ENCODE data around the gene CEACAM3.
"Not testable (repeated sequence)": the region's sequence is repeated elsewhere in the genome, so short reads cannot be mapped to it uniquely, and the experiment has no call there.

Gene CEACAM3

GRCh38 chr19:41796362-41796761 is at the start of gene CEACAM3:
Gene CEACAM3, plus strand, starts transcription at chr19:41796587. Its CDS starts 91 bp downstream, at chr19:41796678.
- no peak for DNase-seq

GRCh38 chr19:41746593-41747227 is 49.7 kb upstream of the CEACAM3 start:
- peak; percentile 64 to 67 for DNase-seq

DNA sequence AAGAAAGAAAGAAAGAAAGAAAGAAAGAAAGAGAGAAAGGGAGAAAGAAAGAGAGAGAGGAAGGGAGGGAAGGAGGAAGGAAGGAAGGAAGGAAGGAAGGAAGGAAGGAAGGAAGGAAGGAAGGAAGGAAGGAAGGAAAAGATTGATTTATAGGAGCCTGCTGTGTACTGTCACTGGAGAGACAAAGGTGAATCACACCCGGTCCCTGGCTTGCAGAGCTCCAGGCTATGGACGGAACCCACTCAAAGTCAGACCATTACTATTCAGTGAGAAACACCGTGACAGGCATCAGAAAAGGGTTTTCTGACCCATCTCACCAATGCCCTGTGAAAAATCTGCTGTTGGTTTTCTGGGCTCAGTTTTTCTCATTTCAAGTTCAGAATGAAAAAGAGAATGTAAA is 48.4 kb upstream of the CEACAM3 start:
- DNase-seq: no peak

GRCh38 chr19:41750248-41751134 is 45.9 kb upstream of the CEACAM3 start:
- DNase-seq: not testable (repeated sequence)

- peak; percentile 82 to 86 for DNase-seq
These were observed 43.2 kb upstream of the CEACAM3 start for GRCh38 chr19:41753159-41753558.

DNA sequence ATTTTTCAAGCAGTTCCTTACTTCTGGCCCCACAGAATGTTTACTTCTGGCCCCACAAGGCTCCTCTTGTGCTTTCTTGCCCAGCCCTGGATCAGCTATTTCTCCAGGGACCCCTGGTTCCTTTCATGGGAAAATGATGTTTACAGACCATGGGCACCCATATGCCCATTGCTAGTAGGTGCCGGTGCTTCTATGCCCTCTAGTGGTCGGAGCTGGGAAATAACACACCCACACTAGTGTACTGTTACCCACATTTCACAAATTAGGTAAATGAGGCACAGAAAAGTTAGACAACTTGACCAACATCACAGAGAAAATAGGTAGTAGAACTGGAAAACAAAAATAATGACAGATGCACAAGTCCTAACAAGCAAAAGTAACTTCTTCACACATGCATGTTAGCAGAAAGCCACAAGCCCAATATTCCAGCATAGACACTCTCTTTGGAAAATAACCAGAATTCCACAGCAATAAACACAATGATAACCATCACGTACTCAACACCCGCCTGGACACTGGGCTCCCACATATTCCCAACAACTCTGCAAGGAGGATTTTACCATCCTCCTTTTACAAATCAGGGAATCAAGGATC is 42.4 kb upstream of the CEACAM3 start:
- DNase-seq: peak; percentile 80 to 81

DNA sequence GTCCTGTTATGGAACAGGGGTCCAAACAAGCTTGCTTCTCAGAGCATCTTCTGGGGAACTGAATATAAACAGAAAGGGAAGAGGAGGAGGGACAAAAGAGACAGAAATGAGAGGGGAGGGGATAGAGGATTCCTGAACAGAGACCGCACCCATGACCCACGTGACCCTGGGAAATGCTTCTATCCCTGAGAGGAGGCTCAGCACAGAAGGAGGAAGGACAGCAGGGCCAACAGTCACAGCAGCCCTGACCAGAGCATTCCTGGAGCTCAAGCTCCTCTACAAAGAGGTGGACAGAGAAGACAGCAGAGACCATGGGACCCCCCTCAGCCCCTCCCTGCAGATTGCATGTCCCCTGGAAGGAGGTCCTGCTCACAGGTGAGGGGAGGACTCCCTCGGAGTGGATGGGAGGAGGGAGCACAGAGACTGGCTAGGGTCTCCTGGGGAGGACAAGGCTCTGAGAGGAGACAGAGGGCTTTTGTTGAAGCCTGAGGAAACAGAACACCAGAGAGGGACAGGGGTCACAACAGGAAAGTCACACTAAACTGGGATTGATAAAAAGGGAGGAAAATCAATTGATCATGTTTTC is 41.0 kb upstream of the CEACAM3 start, which contains the start of gene CEACAM6:
CEACAM6 (plus strand) TSS at position 203 of the 586 bp plus-strand sequence; CDS start at position 312, 109 bp downstream.
- no peak for DNase-seq

DNA sequence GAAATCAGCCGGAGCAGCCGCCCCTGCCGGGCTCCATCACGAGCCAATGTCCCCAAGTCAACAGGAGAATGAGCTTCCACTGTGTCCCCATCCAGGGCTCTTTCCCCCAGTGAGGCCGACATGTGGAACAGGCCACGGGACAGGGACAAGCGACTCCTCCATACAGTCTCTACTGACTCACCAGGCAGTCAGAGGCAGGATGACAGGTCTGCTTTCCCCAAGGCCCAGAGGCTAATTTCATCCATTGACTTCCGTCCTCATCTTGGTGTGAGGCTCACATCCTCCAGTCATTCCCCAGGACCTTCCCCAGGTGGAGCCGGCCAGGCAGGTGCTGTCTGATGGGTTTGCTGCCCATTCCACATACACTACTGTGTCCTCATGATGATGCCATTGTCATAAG is 37.5 kb upstream of the CEACAM3 start:
- DNase-seq: no peak

GRCh38 chr19:41767115-41767514 is 29.3 kb upstream of the CEACAM3 start:
- no peak for DNase-seq

GRCh38 chr19:41768105-41768504 is 28.3 kb upstream of the CEACAM3 start:
- not testable (repeated sequence) for DNase-seq

DNA sequence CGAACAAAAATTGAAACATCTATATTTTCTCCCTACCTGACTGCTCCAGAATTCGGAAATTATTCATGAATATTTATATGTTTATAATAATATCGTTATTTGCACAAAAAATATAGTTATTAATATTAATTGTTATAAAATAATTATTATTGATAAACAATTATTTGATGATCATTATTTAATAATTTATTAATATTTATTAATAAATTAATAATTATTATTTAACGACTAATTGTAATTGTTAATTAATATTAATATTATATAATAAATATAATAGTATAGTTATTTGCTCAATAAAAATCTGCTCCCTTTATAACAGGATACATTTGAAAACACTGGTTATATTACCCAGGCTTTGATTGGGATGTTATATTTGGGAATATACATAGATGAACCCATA is 26.8 kb upstream of the CEACAM3 start:
- DNase-seq: no peak

DNA sequence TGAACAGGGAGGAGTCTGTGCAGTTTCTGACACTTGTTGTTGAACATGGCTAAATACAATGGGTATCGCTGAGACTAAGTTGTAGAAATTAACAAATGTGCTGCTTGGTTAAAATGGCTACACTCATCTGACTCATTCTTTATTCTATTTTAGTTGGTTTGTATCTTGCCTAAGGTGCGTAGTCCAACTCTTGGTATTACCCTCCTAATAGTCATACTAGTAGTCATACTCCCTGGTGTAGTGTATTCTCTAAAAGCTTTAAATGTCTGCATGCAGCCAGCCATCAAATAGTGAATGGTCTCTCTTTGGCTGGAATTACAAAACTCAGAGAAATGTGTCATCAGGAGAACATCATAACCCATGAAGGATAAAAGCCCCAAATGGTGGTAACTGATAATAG is 25.0 kb upstream of the CEACAM3 start:
- no peak for DNase-seq

DNA sequence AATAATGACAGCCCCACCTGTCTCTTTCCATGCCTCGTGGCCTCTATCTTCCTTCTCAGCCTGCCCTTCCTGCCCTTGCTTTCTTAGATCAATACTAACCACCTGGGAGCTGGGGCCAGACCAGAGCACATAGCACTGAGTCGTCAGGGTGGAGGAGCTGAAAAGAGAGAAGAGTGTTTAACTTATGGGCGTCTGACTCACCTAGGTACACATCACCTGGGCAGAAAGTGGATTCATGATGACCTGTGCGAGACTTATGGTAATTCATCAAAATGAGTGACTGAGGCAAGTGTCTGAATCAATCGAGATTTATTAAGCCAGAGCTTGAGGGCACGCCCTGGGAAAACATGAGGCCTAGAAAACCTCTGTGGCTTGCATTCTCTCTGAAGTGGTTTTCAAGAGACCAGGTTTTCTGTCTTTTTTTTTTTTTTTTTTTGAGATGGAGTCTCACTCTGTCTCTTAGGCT is 21.8 kb upstream of the CEACAM3 start:
- peak; percentile 66 for DNase-seq

GRCh38 chr19:41776700-41777099 is 19.7 kb upstream of the CEACAM3 start:
- no peak for DNase-seq

DNA sequence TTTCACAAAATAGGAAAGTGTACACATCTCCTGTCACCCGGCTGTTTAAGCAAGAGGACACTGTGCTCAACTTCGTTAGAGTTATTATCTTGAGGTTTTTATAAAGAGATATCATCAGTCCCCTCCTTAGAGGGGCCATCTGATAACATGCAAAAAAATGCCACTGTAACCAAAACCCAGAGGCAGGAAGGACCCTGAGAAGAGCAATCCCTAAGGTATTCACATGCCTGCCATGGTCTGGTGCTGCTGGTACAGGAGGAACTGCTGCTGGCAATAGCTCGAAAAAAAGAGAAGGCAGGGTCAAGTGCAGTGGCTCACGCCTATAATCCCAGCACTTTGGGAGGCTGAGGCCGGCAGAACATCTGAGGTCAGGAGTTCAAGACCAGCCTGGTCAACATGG is 12.8 kb upstream of the CEACAM3 start:
- DNase-seq: no peak

DNA sequence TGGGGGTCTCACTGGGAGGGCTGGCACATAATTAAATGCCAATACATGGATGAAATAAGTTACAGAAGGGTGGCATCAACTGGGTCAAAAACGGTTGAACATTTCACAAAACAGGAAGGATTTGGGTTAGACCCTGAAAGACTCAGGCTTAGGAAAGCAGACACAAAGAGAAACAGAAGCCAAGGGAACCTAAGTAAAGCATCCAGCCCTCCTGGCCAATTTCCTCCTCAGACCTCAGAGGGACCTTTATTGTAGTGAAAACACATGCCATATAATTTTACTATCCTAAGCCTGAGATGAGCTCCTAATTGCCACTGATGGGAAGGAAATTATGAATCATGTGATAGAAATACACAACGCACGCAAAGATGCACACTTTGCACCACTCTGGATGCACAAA is 12.1 kb upstream of the CEACAM3 start:
- no peak for DNase-seq

GRCh38 chr19:41784743-41785142 is 11.6 kb upstream of the CEACAM3 start:
- no peak for DNase-seq

- DNase-seq: peak; percentile 72 to 77
These were observed 10.7 kb upstream of the CEACAM3 start for GRCh38 chr19:41785653-41786052.

DNA sequence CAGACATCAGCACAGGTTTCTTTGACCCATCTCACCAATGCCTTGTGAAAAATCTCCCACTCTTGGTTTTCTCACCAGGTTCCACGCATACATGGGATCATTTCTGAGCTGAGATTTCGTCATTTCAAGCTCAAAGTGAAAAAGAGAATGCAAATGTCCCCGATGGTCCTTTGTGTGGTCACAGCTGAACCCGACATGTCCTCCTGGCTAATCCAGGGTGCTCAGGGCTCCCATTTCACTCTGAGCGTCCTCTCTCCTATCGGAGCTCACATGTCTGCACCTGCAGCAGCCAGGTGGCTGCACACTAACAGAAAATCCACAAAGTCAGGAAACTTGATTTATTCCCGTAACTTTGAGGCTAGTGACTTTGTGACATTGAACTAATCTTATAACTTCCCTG is 9.3 kb upstream of the CEACAM3 start:
- no peak for DNase-seq

- DNase-seq: not testable (repeated sequence)
These were observed 7.9 kb upstream of the CEACAM3 start for GRCh38 chr19:41788518-41788917.

GRCh38 chr19:41789053-41789452 is 7.3 kb upstream of the CEACAM3 start:
- DNase-seq: not testable (repeated sequence)

DNA sequence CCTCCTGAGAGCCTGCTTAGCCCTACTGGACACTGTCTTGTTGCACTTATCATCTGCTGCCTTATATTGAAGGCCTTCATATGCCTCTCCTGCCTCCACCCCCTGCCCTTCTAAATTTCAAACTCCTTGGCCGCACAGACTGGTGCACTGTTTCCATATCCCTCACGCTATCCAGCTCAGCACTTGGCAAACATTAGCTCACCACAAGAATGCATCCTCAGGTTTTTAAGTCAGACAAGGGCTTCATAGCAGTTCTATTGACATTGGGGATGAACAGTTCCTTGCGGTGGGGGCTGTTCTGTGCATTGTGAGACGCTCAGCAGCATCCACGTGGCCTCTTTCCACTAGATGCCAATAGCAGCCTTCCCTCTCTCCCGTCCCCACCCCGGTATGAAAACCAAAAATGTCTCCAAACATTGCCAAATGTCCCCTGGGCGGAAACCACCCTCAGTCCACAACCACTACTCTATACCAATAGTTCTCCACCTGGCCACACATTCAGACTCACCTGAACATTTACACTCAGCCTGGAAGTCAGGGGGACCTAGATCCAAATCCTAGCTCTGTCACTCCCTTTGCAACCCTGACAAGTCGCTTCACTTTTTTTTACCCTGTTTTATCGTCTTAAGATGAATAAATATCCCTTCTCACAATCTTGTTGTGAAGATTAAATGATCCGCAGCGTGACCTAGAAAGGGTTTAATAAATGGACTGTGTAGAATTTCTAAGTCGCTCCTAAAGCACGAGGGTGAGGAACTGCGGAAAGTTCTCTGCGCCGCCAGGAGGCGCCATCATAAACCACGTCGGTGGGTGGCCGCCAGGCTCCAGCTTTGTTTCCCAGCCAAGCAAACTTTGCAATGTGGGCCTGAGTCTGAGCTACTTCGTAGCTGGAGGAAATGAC is 3.6 kb upstream of the CEACAM3 start:
- DNase-seq: peak; percentile 64 to 75

All from activated T-cell treated with anti-CD3 and anti-CD28 coated beads, Interleukin-2, amount 50 U/mL, for 48 hours (primary cell).